IPS DF 4.7 (cell line): ENCODE measurements around the gene NGEF.

Source experiments
- DNase-seq: peaks from one replicate; pipeline ENCODE4 v3.0.0-alpha.2; 2013; ENCODE audit warnings: low spot score; ENCODE audit errors: extremely low read depth

Gene NGEF

DNA sequence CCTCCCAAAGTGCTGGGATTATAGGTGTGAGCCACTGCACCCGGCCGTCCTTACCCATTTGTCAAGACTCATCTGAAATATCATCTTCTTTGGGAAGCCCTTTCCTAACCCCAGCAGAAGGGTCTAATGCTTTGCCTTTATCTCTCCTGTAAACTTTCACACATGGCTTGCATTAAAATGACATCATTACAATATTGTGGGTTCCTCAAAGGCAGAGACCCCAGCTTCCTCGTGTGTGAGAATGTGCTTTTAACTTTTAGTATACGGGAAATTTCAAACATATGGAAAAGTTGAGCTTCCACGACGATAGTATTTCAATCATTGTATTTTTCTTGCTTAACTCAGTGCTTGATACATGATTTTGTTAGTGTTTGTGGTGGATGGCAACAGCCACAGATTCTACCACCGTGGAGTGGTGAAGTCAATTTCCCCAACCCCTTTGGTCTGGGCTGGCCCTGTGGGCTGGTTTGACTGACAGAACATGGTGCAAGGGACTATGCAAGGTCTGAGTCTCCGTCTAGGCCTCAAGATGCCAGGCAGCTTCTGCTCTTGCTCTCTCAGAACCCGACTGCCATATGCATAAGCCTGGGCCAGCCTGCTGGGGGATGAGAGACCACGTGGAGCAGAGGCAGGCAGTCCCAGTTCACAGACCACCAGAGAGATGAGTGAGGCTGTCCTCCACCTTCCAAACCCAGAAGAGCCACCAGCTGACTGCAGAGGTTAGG, 39.9 kb downstream of the NGEF start:
- no peak for DNase-seq

DNA sequence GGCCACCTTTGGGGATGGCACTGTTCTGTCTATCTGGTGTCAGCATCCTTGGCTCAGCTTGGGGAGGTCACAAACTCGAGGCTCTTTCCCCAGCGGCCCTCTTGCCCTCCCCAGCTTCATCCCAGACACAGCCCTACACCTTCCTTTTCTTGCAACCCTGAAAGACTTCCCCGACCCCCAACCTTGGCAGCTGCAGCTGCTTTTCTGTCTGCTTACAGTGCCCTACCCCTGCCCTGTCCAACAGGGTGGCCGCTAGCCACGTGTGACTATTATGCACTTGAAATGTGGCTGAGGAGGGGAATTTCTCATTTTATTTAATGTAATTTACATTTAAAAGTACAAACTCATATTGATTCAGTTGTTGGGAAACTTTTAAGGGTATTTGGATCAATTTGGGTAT, 41.3 kb downstream of the NGEF start:
- DNase-seq, result no peak

DNA sequence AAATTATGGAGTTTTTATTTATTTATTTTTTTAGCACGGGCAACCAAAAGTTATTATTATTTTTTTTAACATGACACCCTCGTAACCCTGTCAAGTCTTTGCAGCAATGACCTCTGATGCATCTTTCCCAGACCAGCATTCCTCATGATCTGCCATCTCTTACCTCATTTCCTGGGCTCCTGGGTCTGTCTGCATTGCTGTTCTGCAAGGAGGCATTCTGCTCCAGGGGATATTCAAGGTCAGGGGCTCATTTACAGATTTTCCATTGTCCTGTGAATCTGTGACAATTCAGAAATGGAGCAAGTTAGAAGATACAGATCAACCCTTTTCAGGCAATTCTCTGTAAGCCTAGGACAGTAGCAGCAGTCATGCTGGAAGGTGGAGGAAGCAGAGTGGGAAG, 43.0 kb downstream of the NGEF start:
- no peak for DNase-seq

DNA sequence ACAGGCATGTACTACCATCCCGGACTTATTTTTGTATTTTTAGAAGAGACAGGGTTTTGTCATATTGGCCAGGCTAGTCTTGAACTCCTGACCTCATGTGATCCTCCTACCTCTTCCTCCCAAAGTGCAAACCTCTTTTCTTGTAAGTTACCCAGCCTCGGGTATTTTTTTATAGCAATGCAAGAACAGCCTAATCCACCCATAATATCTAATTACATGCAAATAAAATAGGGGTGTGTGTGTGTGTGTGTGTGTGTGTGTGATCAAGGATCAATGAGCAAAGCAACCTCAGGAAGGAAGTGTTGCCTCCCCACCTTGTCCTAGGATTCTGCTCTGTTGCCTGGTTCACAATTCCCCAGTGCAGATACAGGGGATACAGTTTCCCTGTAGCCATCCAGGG, 45.6 kb downstream of the NGEF start:
- no peak for DNase-seq

DNA sequence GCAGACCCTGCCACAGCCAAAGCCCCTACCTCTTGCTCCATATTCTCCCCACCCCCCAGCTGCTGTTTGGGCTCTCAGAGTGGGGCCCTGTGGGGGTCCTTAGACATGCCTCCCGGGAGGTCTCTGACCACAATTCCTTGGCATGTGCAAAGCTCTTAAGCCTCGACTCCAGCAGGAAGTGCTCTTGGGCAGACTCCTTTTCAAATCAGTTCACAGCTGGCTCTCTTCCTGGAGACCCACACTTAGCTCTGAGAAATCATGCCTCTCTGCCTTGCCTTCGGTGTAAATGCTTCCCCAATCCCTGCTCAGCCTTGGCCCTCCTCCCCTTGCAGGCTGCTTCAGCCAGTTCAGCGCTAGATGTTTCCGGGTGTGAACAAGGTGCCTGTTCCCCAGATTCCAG, 46.9 kb downstream of the NGEF start:
- no peak for DNase-seq

DNA sequence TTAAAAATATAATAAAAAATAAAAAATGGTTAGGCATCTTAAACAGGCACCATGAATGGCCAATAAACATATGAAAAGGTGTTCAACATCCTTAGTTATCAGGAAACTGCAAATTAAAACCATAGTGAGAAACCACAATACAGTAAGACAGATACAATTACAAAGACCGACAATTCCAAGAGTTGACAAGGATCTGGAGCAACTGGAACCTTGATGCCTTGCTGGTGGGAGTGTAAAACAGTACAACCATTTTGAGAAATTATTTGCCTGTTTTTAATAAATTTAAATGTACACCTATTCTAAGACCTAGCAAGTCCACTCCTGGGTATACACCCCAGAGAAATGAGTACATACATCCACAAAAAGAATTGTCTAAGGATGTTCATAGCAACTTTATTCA, 49.1 kb downstream of the NGEF start:
- no peak for DNase-seq

DNA sequence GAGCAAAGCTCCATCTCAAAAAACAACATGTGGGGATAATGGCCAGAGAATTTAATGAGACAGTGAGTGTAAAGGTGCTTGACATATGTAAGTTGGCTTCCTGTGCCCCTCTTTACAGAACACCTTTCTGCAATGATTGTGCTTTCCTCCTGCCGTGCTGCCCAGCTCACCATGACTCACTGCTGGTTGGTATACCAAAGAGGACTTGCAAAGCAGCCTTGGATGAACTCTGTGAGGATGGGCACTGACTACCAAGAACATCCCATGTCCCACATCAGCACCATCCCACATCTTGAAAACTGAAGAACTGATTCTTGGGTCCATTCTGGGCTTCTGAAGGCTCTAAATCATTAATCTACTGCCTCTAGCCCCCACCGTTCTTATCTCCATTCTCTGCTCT, 52.2 kb downstream of the NGEF start:
- DNase-seq, result no peak

DNA sequence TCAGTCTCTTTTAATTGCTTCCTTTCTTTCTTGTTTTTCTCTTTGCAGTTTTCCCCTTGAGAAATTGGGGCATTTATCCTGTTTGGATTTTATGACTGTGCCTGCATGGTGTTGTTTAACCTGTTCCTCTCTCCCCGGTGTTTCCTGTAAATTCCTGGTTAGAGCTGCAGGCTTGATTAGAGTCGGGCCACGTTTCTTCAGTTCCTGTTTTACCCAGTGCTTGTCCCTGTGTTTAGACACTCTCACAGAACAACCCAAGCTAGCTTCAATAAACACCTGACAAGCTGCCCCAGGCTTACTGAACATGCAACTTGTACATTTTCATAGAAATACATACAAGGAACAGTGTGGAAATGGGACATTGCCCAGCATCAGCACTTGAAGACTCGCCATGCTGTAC, 53.9 kb downstream of the NGEF start:
- no peak for DNase-seq

DNA sequence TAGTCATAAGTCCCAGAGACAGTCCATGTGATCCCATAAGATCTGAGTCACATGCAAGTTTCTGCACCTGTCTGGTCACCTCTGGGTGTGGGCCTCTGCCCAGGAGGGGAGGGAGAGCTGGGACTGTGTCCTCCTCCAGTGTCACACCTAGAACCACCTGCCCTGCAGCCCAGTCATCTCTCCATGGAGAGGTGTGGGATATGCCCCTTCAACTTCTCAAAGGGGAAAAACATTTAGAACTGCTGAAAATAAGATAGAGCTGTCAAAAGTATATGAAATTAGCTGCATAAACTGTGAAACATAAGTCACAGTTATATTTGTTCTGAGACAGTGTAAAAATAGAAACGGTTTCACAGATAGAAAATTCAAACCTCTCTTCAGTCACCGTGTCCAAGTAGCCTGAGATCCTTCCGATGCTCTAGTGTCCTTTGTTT, 55.4 kb downstream of the NGEF start:
- no peak for DNase-seq

DNA sequence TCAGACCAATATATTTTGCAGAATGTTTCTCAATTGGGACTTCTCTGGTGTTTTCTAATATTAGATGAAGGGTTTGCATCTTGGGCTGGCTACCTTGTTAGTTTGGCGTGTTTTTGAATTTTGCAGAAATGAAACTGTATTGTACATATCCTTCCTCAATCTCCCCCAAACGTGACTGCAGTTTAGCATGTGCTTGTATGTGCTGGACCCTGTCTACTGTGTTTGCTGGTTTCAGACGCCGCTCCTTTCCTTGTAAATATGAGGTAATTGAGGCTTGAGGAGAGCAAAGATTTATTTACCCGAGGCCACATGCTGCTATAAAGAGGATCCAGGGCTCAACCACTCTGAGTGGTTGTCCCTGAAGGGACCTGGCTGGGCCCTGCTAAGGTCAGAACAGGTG, 57.2 kb downstream of the NGEF start:
- DNase-seq, result no peak

DNA sequence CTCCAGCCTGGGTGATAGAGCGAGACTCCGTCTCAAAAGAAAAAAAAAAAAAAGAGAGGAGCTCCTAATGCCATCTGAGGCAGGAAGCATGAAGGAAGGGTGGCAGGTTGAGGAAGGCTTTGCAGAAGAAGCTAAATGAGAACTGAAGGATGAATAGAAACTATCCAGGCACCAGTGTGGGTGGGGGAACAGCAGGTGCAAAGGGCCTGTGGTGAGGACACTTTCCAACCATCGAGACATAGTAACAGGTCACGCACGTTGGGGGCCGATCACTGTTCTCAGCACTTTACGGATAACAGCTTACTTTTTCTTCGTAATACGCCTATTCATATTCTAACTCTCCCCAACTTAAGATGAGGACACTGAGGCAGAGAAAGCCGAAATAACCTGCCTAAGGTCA, 58.4 kb downstream of the NGEF start:
- DNase-seq, result no peak

DNA sequence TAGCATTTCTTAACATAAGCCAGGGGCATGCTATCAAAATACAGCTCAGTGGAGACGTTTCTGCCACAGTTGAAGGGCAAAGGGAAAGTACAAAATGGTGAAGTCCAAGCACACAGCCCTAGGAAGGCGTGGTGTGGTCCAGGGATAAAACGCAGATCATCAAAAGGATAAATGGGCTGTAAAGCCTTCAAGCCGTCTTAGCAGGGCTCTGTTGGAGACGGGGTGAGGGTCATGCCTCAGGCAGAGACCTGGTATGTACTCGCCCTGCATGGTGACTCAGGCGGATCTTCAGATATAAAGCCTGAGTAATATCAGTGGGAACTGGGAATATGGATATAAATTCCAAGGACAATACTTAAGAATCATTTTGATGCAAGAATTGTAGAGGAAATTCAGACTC, 61.2 kb downstream of the NGEF start:
- no peak for DNase-seq

DNA sequence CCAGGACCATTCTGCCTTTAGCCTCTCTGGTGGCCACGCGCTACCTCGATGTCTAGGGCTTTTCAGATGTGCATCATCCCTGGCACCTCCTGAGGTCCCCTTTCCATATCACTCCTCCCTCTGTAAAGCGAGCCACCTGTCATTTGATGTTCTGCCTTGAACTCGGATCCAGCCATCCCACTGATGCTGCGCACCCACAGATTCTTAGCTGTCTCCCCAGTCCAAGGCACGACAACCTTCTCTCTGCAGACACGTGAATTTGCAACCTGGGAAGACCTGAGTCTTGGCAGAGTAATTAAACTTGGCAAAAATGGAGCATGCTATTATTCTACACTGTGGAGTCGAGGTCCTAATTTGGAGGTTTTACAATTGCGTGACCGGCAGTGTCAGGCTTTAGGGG, 61.9 kb downstream of the NGEF start:
- DNase-seq, result no peak

DNA sequence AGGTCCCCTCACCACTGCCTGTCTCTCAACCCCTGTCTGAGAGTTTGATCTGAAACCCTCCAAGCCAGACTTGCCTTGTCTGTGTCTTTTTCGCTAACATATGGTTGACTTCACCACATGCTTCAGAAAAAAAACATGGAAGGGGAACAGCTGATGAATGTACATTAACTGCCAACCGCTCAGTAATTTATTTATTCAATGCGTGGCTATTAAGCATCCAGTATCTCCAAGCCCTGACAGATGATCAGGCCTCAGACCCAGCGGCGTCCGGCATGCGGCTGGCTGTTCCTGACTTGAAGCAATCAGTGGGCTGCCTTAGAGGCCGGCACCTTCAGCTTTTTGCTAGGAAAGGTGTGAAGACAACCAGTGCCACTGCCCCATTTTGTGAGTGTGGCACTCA, 62.3 kb downstream of the NGEF start:
- DNase-seq, result no peak

DNA sequence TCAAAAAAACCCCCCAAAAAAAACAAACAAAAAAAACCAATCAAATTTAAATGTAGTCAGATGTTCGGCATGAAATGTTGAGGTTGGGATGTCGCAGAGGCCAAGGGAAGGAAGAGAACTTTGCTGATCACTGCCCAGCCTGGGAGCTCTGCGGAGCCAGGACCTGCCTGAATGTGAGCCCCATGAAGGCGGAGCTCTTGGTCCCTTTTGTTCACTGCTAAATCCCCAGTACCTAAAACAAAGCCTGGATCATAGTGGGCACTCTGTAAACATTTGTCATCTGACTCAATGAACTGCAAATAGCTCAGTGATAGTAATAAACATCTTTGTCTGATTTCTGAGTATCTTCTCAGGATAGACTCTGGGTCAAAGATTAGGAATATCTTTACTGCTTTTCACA, 64.0 kb downstream of the NGEF start:
- DNase-seq, result no peak

DNA sequence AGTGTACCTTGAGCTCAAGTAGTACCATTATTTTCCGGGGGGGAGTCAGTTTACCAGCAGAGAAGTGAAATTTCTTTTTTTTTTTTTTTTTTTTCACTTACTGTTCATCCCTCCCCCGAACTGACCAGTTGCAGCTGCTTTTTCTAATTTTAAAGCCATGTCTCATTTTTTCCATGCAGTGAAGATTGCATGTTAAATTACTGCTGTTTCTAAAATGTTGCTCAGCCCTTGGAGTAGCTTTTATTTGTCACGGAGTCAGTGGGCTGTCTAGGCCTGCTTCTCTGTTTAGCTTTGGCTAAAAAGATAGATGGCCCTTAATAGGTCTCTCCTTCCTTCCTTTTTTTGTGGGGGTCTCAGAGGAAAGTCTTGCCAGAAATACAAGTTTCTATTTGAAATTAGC, 70.2 kb downstream of the NGEF start:
- no peak for DNase-seq

DNA sequence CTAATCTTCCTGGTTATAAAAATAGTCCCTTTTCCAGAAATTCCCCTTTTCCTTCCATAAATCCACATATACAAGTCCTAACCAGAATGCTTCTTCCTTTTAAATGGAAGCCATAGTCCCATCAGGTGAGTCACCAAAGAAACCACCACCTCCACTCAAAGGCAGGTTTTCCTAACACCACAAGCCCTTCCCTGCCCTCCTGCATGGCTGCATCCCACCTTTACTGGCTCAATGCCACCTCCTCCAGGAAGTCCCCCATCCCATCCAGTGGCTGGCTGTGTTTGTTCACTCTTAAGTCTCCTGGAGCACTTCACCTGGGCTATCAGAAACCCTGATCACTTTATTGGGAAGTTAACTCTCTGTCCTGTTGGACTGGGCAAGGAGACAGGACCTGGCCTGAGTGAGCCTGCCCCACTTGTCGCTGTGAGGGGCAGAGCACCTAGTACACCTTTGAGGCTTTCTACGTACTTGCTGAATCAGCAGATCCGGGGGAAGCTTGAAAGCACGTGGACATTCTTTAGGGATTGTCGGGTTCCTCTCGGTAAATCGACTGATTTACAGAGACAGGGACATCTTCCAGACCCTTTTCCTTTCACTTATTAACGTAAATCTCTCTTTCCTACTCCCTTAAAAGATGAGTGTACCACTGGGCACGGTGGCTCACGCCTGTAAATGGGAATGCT, 71.0 kb downstream of the NGEF start:
- DNase-seq, result no peak

DNA sequence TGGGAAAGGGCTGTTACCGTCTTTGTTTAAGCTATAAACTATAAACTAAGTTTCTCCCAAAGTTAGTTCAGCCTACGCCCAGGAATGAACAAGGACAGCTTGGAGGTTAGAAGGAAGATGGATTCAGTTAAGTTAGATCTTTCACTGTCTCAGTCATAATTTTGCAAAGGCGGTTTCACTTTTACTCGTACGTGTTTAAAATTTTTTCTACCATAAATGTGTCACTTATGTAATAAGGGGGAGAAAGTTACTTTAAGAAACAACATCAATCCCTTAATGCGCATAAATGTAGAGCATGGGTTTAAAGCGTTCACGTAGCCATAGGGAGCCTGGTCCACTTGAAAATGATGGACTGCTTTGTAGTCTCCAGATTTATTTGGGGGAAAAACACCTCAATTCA, 71.7 kb downstream of the NGEF start:
- no peak for DNase-seq

DNA sequence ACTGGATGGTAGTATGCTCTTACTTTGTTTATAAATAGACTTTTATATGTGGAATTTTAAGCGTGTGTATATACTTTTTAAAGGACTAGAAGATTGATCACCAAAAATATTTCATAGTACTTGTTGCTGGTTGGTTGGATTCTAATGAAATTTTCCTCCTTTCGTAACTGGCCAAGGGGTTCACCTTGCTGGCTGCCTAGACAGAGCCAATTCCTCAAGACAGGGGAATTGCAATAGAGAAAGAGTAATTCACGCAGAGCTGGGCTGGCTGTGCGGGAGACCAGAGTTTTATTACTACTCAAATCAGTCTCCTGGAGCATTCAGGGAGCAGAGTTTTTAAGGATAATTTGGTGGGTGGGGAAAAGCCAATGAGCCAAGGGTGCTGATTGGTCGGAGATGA, 72.3 kb downstream of the NGEF start:
- DNase-seq, result no peak

DNA sequence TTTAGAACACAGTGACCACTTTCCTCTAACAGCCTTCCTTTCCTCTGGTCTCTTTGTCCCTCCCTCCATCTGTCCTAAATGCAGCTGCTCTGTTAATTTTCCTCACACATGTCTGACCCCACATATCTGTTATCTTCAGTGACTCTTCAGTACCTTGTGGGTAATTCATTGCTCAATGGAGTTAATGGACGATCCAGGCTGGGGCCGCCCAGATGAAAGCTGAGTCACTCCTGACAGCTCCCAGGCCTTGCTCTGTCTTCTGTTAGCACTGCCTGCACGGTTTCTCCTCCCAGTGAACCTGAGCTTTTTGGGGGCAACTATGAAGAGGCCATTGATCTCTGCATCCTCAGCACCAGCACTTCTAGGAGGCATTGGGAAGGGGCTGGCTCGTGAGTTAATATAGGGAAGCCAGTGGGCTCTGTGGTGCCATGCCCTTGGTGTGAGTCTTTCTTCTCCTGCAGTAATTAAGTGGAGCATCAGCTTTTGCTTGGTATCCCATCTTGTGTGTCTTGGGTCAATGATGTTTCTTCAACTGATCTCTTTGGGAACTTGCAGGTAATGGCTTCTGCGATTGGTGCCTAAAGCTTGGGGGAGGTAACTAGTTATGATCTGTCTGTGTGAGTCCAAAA, 75.7 kb downstream of the NGEF start:
- DNase-seq, result no peak

DNA sequence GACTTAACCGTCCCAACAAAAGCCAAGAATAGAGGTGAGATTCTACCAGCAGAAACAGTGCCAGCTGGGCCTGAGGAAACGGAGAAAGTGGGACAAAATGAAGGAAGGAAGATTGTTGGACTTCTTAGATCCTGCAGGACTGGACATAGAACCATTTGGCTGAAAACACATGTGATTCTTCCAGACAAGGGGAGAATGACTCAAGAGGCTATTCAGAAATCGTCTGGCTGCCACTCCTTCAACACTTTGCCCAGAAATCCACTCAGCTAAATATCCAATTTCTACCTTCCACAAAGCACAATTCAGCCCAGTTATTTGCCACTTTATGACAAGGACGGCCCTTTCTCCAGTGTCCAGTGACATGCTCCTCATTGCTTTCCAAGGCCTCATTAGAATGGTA, 81.4 kb downstream of the NGEF start:
- no peak for DNase-seq

DNA sequence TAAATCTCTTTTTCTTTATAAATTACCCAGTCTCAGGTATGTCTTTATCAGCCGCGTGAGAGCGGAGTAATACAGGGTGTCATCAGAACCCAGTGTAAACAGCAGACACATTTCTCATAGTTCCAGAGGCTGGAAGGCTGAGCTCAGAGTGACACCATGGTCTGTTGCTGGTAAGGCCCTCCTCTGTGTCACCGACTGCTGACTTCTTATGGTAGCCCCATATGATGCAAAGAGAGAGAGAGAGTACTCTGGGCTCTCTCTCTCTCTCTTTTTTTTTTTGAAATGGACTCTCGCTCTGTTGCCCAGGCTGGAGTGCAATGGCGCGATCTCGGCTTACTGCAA, 83.0 kb downstream of the NGEF start:
- DNase-seq, result no peak
